Measurements from ENCODE around the gene DFFB. TPM values are rescaled to one million over a fixed set of nuclear protein-coding genes. Genes with fewer than 3 reads are reported as not detected.

DFFB gene
- total and polyA plus RNA-seq, 2 donors (not counting 1 experiment from before 2014, with no cell fraction given): 6.4 to 7.6 TPM

GRCh38 chr1:3925762-3926161 lies 68.5 kb downstream of the DFFB start:
- Histone ChIP-seq H3K27me3 (ENCODE audit: control insufficient read depth, insufficient read depth, low read length) (no peaks in the 10 kb centered on the region), H3K9me3 (ENCODE audit: control insufficient read depth, insufficient read depth, low read depth, low read length) (no peaks in the 10 kb centered on the region), H3K36me3 (ENCODE audit: control insufficient read depth, insufficient read depth, low read length) (no peaks in the 10 kb centered on the region), H3K4me2 (ENCODE audit: extremely low read depth, insufficient read depth, low read length) (no peak overlapping the region), H3K4me3 (replicated peaks in 1 of 4; ENCODE audit: control extremely low read depth in 1 of 4, insufficient read depth in 1 of 4, low read depth in 3 of 4, low read length in 4 of 4) (no peak overlapping the region), H2AFZ (ENCODE audit: low read length) (no peak overlapping the region), H4K20me1 (ENCODE audit: control insufficient read depth, extremely low read depth, insufficient read depth, low read length) (no peaks in the 10 kb centered on the region), H3K79me2 (ENCODE audit: control insufficient read depth, insufficient read depth, low read length) (no peaks in the 10 kb centered on the region), H3K4me1 (ENCODE audit: control insufficient read depth, extremely low read depth, insufficient read depth, low read length) (no peaks in the 10 kb centered on the region), H3K27ac (ENCODE audit: insufficient read depth, low read length) (no peak overlapping the region), H3K9ac (ENCODE audit: insufficient read depth, low read length) (no peak overlapping the region)
- TF ChIP-seq CTCF (conservative IDR thresholded peaks at IDR 0.05 in 1 of 2, IDR thresholded peaks at IDR 0.05 in 1 of 2; ENCODE audit: low read depth in 1 of 2, low read length in 2 of 2) (no peak), EZH2 (IDR thresholded peaks at IDR 0.05; ENCODE audit: low read length, missing control alignments) (no peak)
- no peak for DNase-seq (ENCODE audit: low read depth in 2 of 2)

- no peak overlapping the region for H3K4me2 ChIP-seq (ENCODE audit: extremely low read depth, insufficient read depth, low read length)
- H3K27ac ChIP-seq (ENCODE audit: insufficient read depth, low read length): no peak overlapping the region
- no peak for DNase-seq (ENCODE audit: low read depth in 2 of 2)
- no peaks in the 10 kb centered on the region for H3K79me2 ChIP-seq (ENCODE audit: control insufficient read depth, insufficient read depth, low read length)
- no peaks in the 10 kb centered on the region for H3K36me3 ChIP-seq (ENCODE audit: control insufficient read depth, insufficient read depth, low read length)
- no peak overlapping the region for H3K4me3 ChIP-seq (replicated peaks in 1 of 4; ENCODE audit: control extremely low read depth in 1 of 4, insufficient read depth in 1 of 4, low read depth in 3 of 4, low read length in 4 of 4)
- H3K9me3 ChIP-seq (ENCODE audit: control insufficient read depth, insufficient read depth, low read depth, low read length): no peaks in the 10 kb centered on the region
- no peaks in the 10 kb centered on the region for H4K20me1 ChIP-seq (ENCODE audit: control insufficient read depth, extremely low read depth, insufficient read depth, low read length)
- H3K9ac ChIP-seq (ENCODE audit: insufficient read depth, low read length): no peak overlapping the region
- no peak for TF ChIP-seq EZH2 (IDR thresholded peaks at IDR 0.05; ENCODE audit: low read length, missing control alignments)
- no peak for TF ChIP-seq CTCF (conservative IDR thresholded peaks at IDR 0.05 in 1 of 2, IDR thresholded peaks at IDR 0.05 in 1 of 2; ENCODE audit: low read depth in 1 of 2, low read length in 2 of 2)
- no peaks in the 10 kb centered on the region for H3K4me1 ChIP-seq (ENCODE audit: control insufficient read depth, extremely low read depth, insufficient read depth, low read length)
- no peak overlapping the region for H2AFZ ChIP-seq (ENCODE audit: low read length)
- no peaks in the 10 kb centered on the region for H3K27me3 ChIP-seq (ENCODE audit: control insufficient read depth, insufficient read depth, low read length)
Measured at GRCh38 chr1:3926956-3927355, 69.7 kb downstream of the DFFB start.

GRCh38 chr1:3928586-3928985 lies 71.3 kb downstream of the DFFB start:
- Histone ChIP-seq H3K79me2 (ENCODE audit: control insufficient read depth, insufficient read depth, low read length) (no peaks in the 10 kb centered on the region), H3K27me3 (ENCODE audit: control insufficient read depth, insufficient read depth, low read length) (no peaks in the 10 kb centered on the region), H3K36me3 (ENCODE audit: control insufficient read depth, insufficient read depth, low read length) (no peaks in the 10 kb centered on the region), H2AFZ (ENCODE audit: low read length) (no peak overlapping the region), H3K9ac (ENCODE audit: insufficient read depth, low read length) (no peak overlapping the region), H3K9me3 (ENCODE audit: control insufficient read depth, insufficient read depth, low read depth, low read length) (no peaks in the 10 kb centered on the region), H4K20me1 (ENCODE audit: control insufficient read depth, extremely low read depth, insufficient read depth, low read length) (no peaks in the 10 kb centered on the region), H3K4me2 (ENCODE audit: extremely low read depth, insufficient read depth, low read length) (no peak overlapping the region), H3K27ac (ENCODE audit: insufficient read depth, low read length) (no peak overlapping the region), H3K4me1 (ENCODE audit: control insufficient read depth, extremely low read depth, insufficient read depth, low read length) (no peaks in the 10 kb centered on the region), H3K4me3 (replicated peaks in 1 of 4; ENCODE audit: control extremely low read depth in 1 of 4, insufficient read depth in 1 of 4, low read depth in 3 of 4, low read length in 4 of 4) (no peak overlapping the region)
- no peak for DNase-seq (ENCODE audit: low read depth in 2 of 2)
- no peak for TF ChIP-seq EZH2 (IDR thresholded peaks at IDR 0.05; ENCODE audit: low read length, missing control alignments)
- no peak for TF ChIP-seq CTCF (conservative IDR thresholded peaks at IDR 0.05 in 1 of 2, IDR thresholded peaks at IDR 0.05 in 1 of 2; ENCODE audit: low read depth in 1 of 2, low read length in 2 of 2)

Data from fibroblast of lung (primary cell).